Measurements from ENCODE around the gene ZSCAN16. TPM values are rescaled to one million over a fixed set of nuclear protein-coding genes. Genes with fewer than 3 reads are reported as not detected.

The ZSCAN16 gene
- total and polyA plus RNA-seq, 9 of the 15 experiments (the other 6 are each of a cell fraction or from before 2014, with no cell fraction given), result 0.08 TPM; not detected in 8

DNA sequence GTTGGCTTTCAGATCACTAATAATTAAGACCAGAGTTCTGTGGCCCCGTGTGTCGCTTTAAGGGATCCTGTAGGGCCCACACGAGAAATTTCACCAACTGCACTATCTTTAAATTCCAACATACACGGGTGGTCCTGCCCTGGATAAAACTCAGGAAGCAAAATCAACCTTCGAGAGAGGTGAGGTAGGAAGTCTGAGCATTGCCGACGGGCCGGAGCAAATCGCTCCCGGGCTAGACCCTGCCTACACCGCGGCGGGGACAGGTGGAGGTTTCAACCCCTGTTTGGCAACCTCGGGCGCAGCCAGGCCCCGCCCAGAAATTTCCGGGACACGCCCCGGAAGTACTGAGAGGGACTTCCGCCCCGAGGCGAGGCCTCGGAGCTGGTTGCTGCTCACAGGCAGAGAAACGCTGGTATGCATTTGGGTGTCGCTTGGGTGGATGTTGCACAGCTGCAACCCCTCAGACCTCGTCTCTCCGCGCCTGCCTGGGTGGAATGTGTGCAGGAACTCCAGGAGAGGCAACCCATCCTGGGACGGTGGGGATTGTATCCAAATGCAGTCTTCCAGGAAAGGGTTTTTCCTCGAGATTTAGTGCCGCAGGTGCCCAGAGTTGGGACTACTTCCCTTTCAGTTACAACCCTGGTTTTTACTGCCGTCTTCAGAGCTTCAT, 37.1 kb downstream of the ZSCAN16 start (continued):
- TF ChIP-seq, protein P1, sequence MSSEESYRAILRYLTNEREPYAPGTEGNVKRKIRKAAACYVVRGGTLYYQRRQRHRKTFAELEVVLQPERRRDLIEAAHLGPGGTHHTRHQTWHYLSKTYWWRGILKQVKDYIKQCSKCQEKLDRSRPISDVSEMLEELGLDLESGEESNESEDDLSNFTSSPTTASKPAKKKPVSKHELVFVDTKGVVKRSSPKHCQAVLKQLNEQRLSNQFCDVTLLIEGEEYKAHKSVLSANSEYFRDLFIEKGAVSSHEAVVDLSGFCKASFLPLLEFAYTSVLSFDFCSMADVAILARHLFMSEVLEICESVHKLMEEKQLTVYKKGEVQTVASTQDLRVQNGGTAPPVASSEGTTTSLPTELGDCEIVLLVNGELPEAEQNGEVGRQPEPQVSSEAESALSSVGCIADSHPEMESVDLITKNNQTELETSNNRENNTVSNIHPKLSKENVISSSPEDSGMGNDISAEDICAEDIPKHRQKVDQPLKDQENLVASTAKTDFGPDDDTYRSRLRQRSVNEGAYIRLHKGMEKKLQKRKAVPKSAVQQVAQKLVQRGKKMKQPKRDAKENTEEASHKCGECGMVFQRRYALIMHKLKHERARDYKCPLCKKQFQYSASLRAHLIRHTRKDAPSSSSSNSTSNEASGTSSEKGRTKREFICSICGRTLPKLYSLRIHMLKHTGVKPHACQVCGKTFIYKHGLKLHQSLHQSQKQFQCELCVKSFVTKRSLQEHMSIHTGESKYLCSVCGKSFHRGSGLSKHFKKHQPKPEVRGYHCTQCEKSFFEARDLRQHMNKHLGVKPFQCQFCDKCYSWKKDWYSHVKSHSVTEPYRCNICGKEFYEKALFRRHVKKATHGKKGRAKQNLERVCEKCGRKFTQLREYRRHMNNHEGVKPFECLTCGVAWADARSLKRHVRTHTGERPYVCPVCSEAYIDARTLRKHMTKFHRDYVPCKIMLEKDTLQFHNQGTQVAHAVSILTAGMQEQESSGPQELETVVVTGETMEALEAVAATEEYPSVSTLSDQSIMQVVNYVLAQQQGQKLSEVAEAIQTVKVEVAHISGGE (CRISPR knock-in tag; IDR thresholded peaks at IDR 0.05), result 0 out of 6 replicates have a peak, but pooled peaks of 1 of the 3 experiments have one; percentile 74
- no peak for TF ChIP-seq MAFF (IDR thresholded peaks at IDR 0.05; ENCODE audit: low read length)
- TF ChIP-seq SIN3B (IDR thresholded peaks at IDR 0.05; ENCODE audit: low read depth), result peak; percentile 32; the same call in 1 of the 2 replicates
- no peak for TF ChIP-seq ZBTB7A (IDR thresholded peaks at IDR 0.05; ENCODE audit: borderline replicate concordance, control insufficient read depth, low read depth, low read length)
- peak; percentile 47 for TF ChIP-seq TAF9B (IDR thresholded peaks at IDR 0.05; ENCODE audit: partially characterized antibody)
- no peak; a peak in 1 of 4 replicates for TF ChIP-seq KDM4B (IDR thresholded peaks at IDR 0.05; ENCODE audit: borderline replicate concordance in 2 of 2, low read depth in 1 of 2)
- TF ChIP-seq HCFC1 (IDR thresholded peaks at IDR 0.05; ENCODE audit: low read depth, low read length), result peak; percentile 55; the same call in 1 of the 2 replicates
- no peak for TF ChIP-seq BRF1 (IDR thresholded peaks at IDR 0.05; ENCODE audit: borderline replicate concordance, extremely low read depth, insufficient read length)
- no peak for TF ChIP-seq NELFE (IDR thresholded peaks at IDR 0.05; ENCODE audit: insufficient read depth, insufficient read length)
- TF ChIP-seq E2F3 (CRISPR knock-in tag; IDR thresholded peaks at IDR 0.05), result no peak
- TF ChIP-seq POLR2AphosphoS5 (IDR thresholded peaks at IDR 0.05; ENCODE audit: control insufficient read depth, insufficient read depth, low read depth, low read length), result peak; percentile 84
- TF ChIP-seq, protein P2, sequence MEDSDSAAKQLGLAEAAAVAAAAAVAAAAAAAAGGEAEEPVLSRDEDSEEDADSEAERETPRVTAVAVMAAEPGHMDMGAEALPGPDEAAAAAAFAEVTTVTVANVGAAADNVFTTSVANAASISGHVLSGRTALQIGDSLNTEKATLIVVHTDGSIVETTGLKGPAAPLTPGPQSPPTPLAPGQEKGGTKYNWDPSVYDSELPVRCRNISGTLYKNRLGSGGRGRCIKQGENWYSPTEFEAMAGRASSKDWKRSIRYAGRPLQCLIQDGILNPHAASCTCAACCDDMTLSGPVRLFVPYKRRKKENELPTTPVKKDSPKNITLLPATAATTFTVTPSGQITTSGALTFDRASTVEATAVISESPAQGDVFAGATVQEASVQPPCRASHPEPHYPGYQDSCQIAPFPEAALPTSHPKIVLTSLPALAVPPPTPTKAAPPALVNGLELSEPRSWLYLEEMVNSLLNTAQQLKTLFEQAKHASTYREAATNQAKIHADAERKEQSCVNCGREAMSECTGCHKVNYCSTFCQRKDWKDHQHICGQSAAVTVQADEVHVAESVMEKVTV (CRISPR knock-in tag; IDR thresholded peaks at IDR 0.05), result no peak
- TF ChIP-seq NR2C2 (CRISPR knock-in tag; IDR thresholded peaks at IDR 0.05), result no peak
- peak; percentile 73 for TF ChIP-seq NR2C2 (tag; IDR thresholded peaks at IDR 0.05)
- TF ChIP-seq, protein P3, sequence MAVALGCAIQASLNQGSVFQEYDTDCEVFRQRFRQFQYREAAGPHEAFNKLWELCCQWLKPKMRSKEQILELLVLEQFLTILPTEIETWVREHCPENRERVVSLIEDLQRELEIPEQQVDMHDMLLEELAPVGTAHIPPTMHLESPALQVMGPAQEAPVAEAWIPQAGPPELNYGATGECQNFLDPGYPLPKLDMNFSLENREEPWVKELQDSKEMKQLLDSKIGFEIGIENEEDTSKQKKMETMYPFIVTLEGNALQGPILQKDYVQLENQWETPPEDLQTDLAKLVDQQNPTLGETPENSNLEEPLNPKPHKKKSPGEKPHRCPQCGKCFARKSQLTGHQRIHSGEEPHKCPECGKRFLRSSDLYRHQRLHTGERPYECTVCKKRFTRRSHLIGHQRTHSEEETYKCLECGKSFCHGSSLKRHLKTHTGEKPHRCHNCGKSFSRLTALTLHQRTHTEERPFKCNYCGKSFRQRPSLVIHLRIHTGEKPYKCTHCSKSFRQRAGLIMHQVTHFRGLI (CRISPR knock-in tag; IDR thresholded peaks at IDR 0.05), result no peak
- TF ChIP-seq RAD51 (IDR thresholded peaks at IDR 0.05; ENCODE audit: borderline replicate concordance, low read depth), result no peak
- no peak for TF ChIP-seq ZNF436 (CRISPR knock-in tag; IDR thresholded peaks at IDR 0.05)
- no peak for TF ChIP-seq PTRF (tag; IDR thresholded peaks at IDR 0.05)
- no peak for TF ChIP-seq TOE1 (IDR thresholded peaks at IDR 0.05; ENCODE audit: borderline replicate concordance)
- no peak for TF ChIP-seq TOE1 (CRISPR knock-in tag; IDR thresholded peaks at IDR 0.05; ENCODE audit: borderline replicate concordance, low read depth)
- no peak for TF ChIP-seq ZNF583 (CRISPR knock-in tag; IDR thresholded peaks at IDR 0.05)
- TF ChIP-seq EZH2 (IDR thresholded peaks at IDR 0.05; ENCODE audit: borderline replicate concordance, low read depth, low read length), result no peak
